Keratinocyte (primary cell): ENCODE data around the gene TPD52L1.

Experiments
- CTCF ChIP-seq, 3 experiments: IDR thresholded peaks in 1 of 3; conservative IDR thresholded peaks in 1 of 3; optimal IDR thresholded peaks in 1 of 3; 2 replicates in 2 of 3; 3 replicates in 1 of 3; pipeline versions ENCODE3 to v1.5.1; 2011; ENCODE audit warnings: low read length in 3 of 3, mild to moderate bottlenecking in 3 of 3, moderate library complexity in 2 of 3, control low read depth in 1 of 3, inconsistent platforms in 1 of 3; ENCODE audit not compliant: insufficient read depth in 2 of 3; ENCODE audit errors: extremely low read depth in 1 of 3
- EZH2 ChIP-seq: IDR thresholded peaks from one replicate; pipeline ENCODE4 v1.6.1; 2012; ENCODE audit warnings: inconsistent platforms, mild to moderate bottlenecking, low read length, moderate library complexity

- TF ChIP-seq CTCF (optimal IDR thresholded peaks at IDR 0.05 in 1 of 3, IDR thresholded peaks at IDR 0.05 in 1 of 3, conservative IDR thresholded peaks at IDR 0.05 in 1 of 3; ENCODE audit: extremely low read depth in 1 of 3, insufficient read depth in 2 of 3, low read length in 3 of 3) (no peak), EZH2 (no peak)
These were observed 33.5 kb upstream of the TPD52L1 start for GRCh38 chr6:125120054-125120590.
